Breast epithelium (tissue), 4 donors: Measurements from ENCODE around the gene CASKIN2. TPM values are rescaled to one million over a fixed set of nuclear protein-coding genes. Genes with fewer than 3 reads are reported as not detected.

Experiments
- DNase-seq, 2 donors: peaks; one replicate each; pipeline ENCODE4 v3.0.0-alpha.2; 2019; ENCODE audit warnings: low spot score in 2 of 2
- H3K27ac ChIP-seq, 2 donors: fragments of 200-600 bp; sonication (generic) in 1 of 2; one replicate each; pipeline ENCODE4 v1.5.1; 2016 to 2019; ENCODE audit warnings: mild to moderate bottlenecking in 1 of 2
- H3K27me3 ChIP-seq, 2 donors: fragments of 200-600 bp; sonication (generic) in 1 of 2; one replicate each; pipeline versions ENCODE4 v1.5.1 to v1.6.0; 2017 to 2019; ENCODE audit warnings: control low read depth in 1 of 2, mild to moderate bottlenecking in 1 of 2
- H3K36me3 ChIP-seq: fragments of 200-600 bp; one replicate; pipeline ENCODE4 v1.5.1; 2019
- H3K4me1 ChIP-seq, 2 donors: fragments of 200-600 bp; sonication (generic); one replicate each; pipeline ENCODE4 v1.5.1; 2016 to 2019; ENCODE audit warnings: control low read depth in 1 of 2
- H3K4me3 ChIP-seq, 3 donors: fragments of 200-600 bp; sonication (generic); 1 replicate in 2 of 3; 2 replicates in 1 of 3; pipeline ENCODE4 v1.5.1; 2016 to 2019; ENCODE audit warnings: mild to moderate bottlenecking in 3 of 3, moderate library complexity in 2 of 3
- H3K9me3 ChIP-seq, 2 donors: fragments of 200-600 bp; sonication (generic) in 1 of 2; one replicate each; pipeline ENCODE4 v1.5.1; 2016 to 2019; ENCODE audit warnings: control low read depth in 1 of 2
- CTCF ChIP-seq, 3 donors: fragments of 450-650 bp; IDR thresholded peaks; one replicate each; pipeline ENCODE4 v1.5.1; 2016 to 2017; ENCODE audit warnings: antibody characterized with exemption in 3 of 3, mild to moderate bottlenecking in 3 of 3, moderate library complexity in 3 of 3
- POLR2A ChIP-seq: fragments of 450-650 bp; IDR thresholded peaks from one replicate; pipeline ENCODE4 v1.6.1; 2016; ENCODE audit warnings: antibody characterized with exemption, mild to moderate bottlenecking, moderate library complexity
- POLR2AphosphoS5 ChIP-seq, 3 donors: sonication (generic); formaldehyde crosslinking; IDR thresholded peaks; one replicate each; pipeline ENCODE4 v1.6.1; 2017; ENCODE audit warnings: antibody characterized with exemption in 3 of 3
- intact Hi-C: fragments of 100-400 bp; cut with DNase I; formaldehyde crosslinking; loops from one replicate; pipeline ENCODE4 v1.15.1; 2023; ENCODE audit warnings: low total_unique reads
- total RNA-seq, 3 donors: library from RNA; depleted of rRNA; stranded (reverse); fragments of >200 nt; gene quantifications; one replicate each; pipeline ENCODE4 v1.1.0, GENCODE V29; 2016

Gene CASKIN2
- total RNA-seq, 3 donors from 2014 or later: 10.0 to 23.3 (median 14.6) TPM

- Histone ChIP-seq H3K27ac (no peak overlapping the region), H3K4me3 (no peak overlapping the region), H3K9me3 (no peaks in the 10 kb centered on the region), H3K27me3 (no peaks in the 10 kb centered on the region), H3K36me3 (no peaks in the 10 kb centered on the region), H3K4me1 (no peaks in the 10 kb centered on the region)
- intact Hi-C loops: no loop called here
- DNase-seq: no peak
- TF ChIP-seq CTCF (IDR thresholded peaks at IDR 0.05) (no peak), POLR2A (no peak), POLR2AphosphoS5 (IDR thresholded peaks at IDR 0.05) (no peak)
Observed at GRCh38 chr17:75530837-75531720, 15.7 kb upstream of the CASKIN2 start.

- no peak for TF ChIP-seq CTCF (IDR thresholded peaks at IDR 0.05)
Observed at GRCh38 chr17:75526555-75527270, 11.4 kb upstream of the CASKIN2 start.

GRCh38 chr17:75525806-75526554 is 10.6 kb upstream of the CASKIN2 start:
- Histone ChIP-seq H3K36me3 (no peaks in the 10 kb centered on the region), H3K4me3 (peak overlapping the region; percentile 63 to 71 (median 70)), H3K4me1 (no peaks in the 10 kb centered on the region), H3K27me3 (no peaks in the 10 kb centered on the region), H3K9me3 (no peaks in the 10 kb centered on the region), H3K27ac (peak overlapping the region; percentile 73 to 80)
- TF ChIP-seq POLR2A: no peak
- TF ChIP-seq CTCF (IDR thresholded peaks at IDR 0.05): no peak
- no peak for TF ChIP-seq POLR2AphosphoS5 (IDR thresholded peaks at IDR 0.05)
- intact Hi-C loops: loop anchor here (10.0 kb wide), 1 partner anchor 101 kb away; no protein-coding TSS in a partner anchor
- DNase-seq: no peak

More at GRCh38 chr17:75526555-75527270, 11.4 kb upstream of the CASKIN2 start:
- Histone ChIP-seq H3K4me3 (peak overlapping the region; percentile 63 to 71 (median 70)), H3K27me3 (no peaks in the 10 kb centered on the region), H3K27ac (peak overlapping the region; percentile 73 to 80), H3K4me1 (no peaks in the 10 kb centered on the region), H3K9me3 (no peaks in the 10 kb centered on the region), H3K36me3 (no peaks in the 10 kb centered on the region)
- intact Hi-C loops: loop anchor here (10.0 kb wide), 1 partner anchor 102 kb away; no protein-coding TSS in a partner anchor
- no peak for DNase-seq

- TF ChIP-seq POLR2AphosphoS5 (IDR thresholded peaks at IDR 0.05): peak in 2 of 3 donors; percentile 22 to 26
- TF ChIP-seq POLR2A: no peak
- TF ChIP-seq CTCF (IDR thresholded peaks at IDR 0.05): peak in 2 of 3 donors; percentile 31 to 41
- Histone ChIP-seq H3K36me3 (no peaks in the 10 kb centered on the region), H3K4me1 (no peaks in the 10 kb centered on the region), H3K27ac (peak within 1 kb of the TSS; percentile 73 to 80), H3K9me3 (no peaks in the 10 kb centered on the region), H3K27me3 (no peaks in the 10 kb centered on the region), H3K4me3 (peak within 1 kb of the TSS; percentile 63 to 71 (median 70))
- intact Hi-C loops: loop anchor here (10.0 kb wide), 1 partner anchor 100 kb away; no protein-coding TSS in a partner anchor
- peak; percentile 79 to 80 for DNase-seq
Observed at GRCh38 chr17:75524970-75525805, 9.9 kb upstream of the CASKIN2 start, which contains the start of gene LLGL2. Gene LLGL2 (plus strand): TSS chr17:75525697. CDS start chr17:75543427, 17,730 bp downstream.
